SU-DHL-6 (cell line): ENCODE measurements around the gene UBTF.

ENCODE experiments used
- CTCF ChIP-seq: fragments of 200-600 bp; sonication (generic); IDR thresholded peaks from one replicate; pipeline ENCODE4 v1.5.1; 2017; ENCODE audit warnings: antibody characterized with exemption, mild to moderate bottlenecking, low read length, moderate library complexity; ENCODE audit not compliant: insufficient read depth, poor library complexity, severe bottlenecking
- EZH2phosphoT487 ChIP-seq: fragments of 200-600 bp; sonication (generic), shearing (Covaris generic); conservative IDR thresholded peaks from 2 replicates; pipeline ENCODE4 v1.6.1; 2018; ENCODE audit warnings: mild to moderate bottlenecking, antibody characterized with exemption, low read length, moderate library complexity, mixed read lengths

GRCh38 chr17:44266402-44267164 is 47.1 kb upstream of the UBTF start:
- no peak for TF ChIP-seq CTCF
- no peak for TF ChIP-seq EZH2phosphoT487
